Measurements from ENCODE around the gene TMEM123.
A peak's percentile ranks its signal among the peaks of the same experiment; 100 is the strongest.

The TMEM123 gene

GRCh38 chr11:102453302-102453695, 734 bp upstream of the TMEM123 start:
- no peak for TF ChIP-seq CTCF (IDR thresholded peaks at IDR 0.05)

GRCh38 chr11:102451681-102452460, 694 bp downstream of the TMEM123 start:
- TF ChIP-seq CTCF (IDR thresholded peaks at IDR 0.05): peak; percentile 29; the same call in 1 of the 2 replicates

GRCh38 chr11:102451041-102451680, 1.4 kb downstream of the TMEM123 start:
- TF ChIP-seq CTCF (IDR thresholded peaks at IDR 0.05): no peak

GRCh38 chr11:102449651-102450570, 2.7 kb downstream of the TMEM123 start:
- no peak for TF ChIP-seq CTCF (IDR thresholded peaks at IDR 0.05)

GRCh38 chr11:102448869-102449224, 3.7 kb downstream of the TMEM123 start:
- TF ChIP-seq CTCF (IDR thresholded peaks at IDR 0.05): no peak

- no peak for TF ChIP-seq CTCF (IDR thresholded peaks at IDR 0.05)
Measured at GRCh38 chr11:102447941-102448868, 4.4 kb downstream of the TMEM123 start.

Measured in LNCAP (cell line).